WERI-Rb-1 (cell line): ENCODE results near the gene TES.

Experiments
- DNase-seq: peaks from one replicate; pipeline ENCODE4 v3.0.0-alpha.2; 2020
- H3K27ac ChIP-seq: fragments of 250-450 bp; sonication (Bioruptor Pico); 2 replicates; pipeline ENCODE4 v1.5.1; 2020; ENCODE audit warnings: mild to moderate bottlenecking, moderate library complexity
- H3K27me3 ChIP-seq: fragments of 250-450 bp; sonication (Bioruptor Pico); 2 replicates; pipeline ENCODE4 v1.5.1; 2021; ENCODE audit warnings: mild to moderate bottlenecking, low read depth, moderate library complexity; ENCODE audit not compliant: insufficient read depth, severe bottlenecking
- H3K36me3 ChIP-seq: fragments of 250-450 bp; sonication (Bioruptor Pico); 2 replicates; pipeline ENCODE4 v1.5.1; 2020; ENCODE audit warnings: mild to moderate bottlenecking, moderate library complexity
- H3K4me3 ChIP-seq: 2 replicates; pipeline ENCODE4 v1.5.1; 2011; ENCODE audit warnings: low read depth, mild to moderate bottlenecking, control low read depth, low read length
- H3K9me3 ChIP-seq: fragments of 250-450 bp; sonication (Bioruptor Pico); 2 replicates; pipeline ENCODE4 v1.5.1; 2021; ENCODE audit warnings: mild to moderate bottlenecking, moderate library complexity; ENCODE audit not compliant: severe bottlenecking
- TF ChIP-seq, protein P1 (sequence below): IDR thresholded peaks from 2 replicates; pipeline ENCODE4 v1.5.1; 2011; ENCODE audit warnings: low read depth, mild to moderate bottlenecking, control low read depth, inconsistent platforms, low read length

The TES gene

GRCh38 chr7:116195451-116195850, 14.9 kb upstream of the TES start:
- TF ChIP-seq, protein P1, sequence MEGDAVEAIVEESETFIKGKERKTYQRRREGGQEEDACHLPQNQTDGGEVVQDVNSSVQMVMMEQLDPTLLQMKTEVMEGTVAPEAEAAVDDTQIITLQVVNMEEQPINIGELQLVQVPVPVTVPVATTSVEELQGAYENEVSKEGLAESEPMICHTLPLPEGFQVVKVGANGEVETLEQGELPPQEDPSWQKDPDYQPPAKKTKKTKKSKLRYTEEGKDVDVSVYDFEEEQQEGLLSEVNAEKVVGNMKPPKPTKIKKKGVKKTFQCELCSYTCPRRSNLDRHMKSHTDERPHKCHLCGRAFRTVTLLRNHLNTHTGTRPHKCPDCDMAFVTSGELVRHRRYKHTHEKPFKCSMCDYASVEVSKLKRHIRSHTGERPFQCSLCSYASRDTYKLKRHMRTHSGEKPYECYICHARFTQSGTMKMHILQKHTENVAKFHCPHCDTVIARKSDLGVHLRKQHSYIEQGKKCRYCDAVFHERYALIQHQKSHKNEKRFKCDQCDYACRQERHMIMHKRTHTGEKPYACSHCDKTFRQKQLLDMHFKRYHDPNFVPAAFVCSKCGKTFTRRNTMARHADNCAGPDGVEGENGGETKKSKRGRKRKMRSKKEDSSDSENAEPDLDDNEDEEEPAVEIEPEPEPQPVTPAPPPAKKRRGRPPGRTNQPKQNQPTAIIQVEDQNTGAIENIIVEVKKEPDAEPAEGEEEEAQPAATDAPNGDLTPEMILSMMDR = no peak
- no peaks in the 10 kb centered on the region for H3K36me3 ChIP-seq
- H3K4me3 ChIP-seq = no peak overlapping the region
- H3K9me3 ChIP-seq = no peaks in the 10 kb centered on the region
- no peak for DNase-seq
- no peaks in the 10 kb centered on the region for H3K27me3 ChIP-seq
- no peak overlapping the region for H3K27ac ChIP-seq

GRCh38 chr7:116196947-116197346, 13.4 kb upstream of the TES start:
- Histone ChIP-seq H3K4me3 (no peak overlapping the region), H3K27ac (no peak overlapping the region), H3K27me3 (no peaks in the 10 kb centered on the region), H3K9me3 (no peaks in the 10 kb centered on the region), H3K36me3 (no peaks in the 10 kb centered on the region)
- TF ChIP-seq, protein P1 = no peak
- DNase-seq = no peak

DNA sequence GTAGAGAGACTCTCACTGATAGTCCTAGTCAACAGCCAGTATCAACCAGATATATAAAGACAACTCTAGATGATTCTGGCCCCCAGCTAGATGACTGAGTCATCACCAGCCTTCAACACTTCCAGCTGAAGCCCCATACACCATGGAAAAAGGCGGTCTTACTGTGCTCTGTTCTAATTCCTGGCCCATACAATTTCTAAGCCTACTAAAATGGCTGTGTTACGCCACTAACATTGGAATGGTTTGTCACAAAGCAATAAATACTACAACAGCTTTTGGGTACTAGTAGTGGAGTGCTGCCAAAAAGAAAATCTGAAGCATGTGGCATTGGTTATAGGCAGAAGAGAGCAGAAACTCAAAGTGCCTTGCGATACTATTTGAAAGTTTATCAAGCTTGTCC, 13.0 kb upstream of the TES start:
- no peaks in the 10 kb centered on the region for H3K27me3 ChIP-seq
- H3K36me3 ChIP-seq = no peaks in the 10 kb centered on the region
- no peak overlapping the region for H3K4me3 ChIP-seq
- no peak for DNase-seq
- TF ChIP-seq, protein P1 = no peak
- H3K9me3 ChIP-seq = no peaks in the 10 kb centered on the region
- H3K27ac ChIP-seq = no peak overlapping the region

GRCh38 chr7:116198748-116199410, 11.5 kb upstream of the TES start:
- no peaks in the 10 kb centered on the region for H3K9me3 ChIP-seq
- DNase-seq = no peak
- TF ChIP-seq, protein P1 = no peak
- H3K27me3 ChIP-seq = no peaks in the 10 kb centered on the region
- H3K4me3 ChIP-seq = no peak overlapping the region
- H3K27ac ChIP-seq = no peak overlapping the region
- H3K36me3 ChIP-seq = no peaks in the 10 kb centered on the region

GRCh38 chr7:116200963-116201362, 9.4 kb upstream of the TES start:
- Histone ChIP-seq H3K27me3 (no peaks in the 10 kb centered on the region), H3K36me3 (no peaks in the 10 kb centered on the region), H3K9me3 (no peaks in the 10 kb centered on the region), H3K27ac (no peak overlapping the region), H3K4me3 (no peak overlapping the region)
- no peak for DNase-seq
- TF ChIP-seq, protein P1 = no peak

DNA sequence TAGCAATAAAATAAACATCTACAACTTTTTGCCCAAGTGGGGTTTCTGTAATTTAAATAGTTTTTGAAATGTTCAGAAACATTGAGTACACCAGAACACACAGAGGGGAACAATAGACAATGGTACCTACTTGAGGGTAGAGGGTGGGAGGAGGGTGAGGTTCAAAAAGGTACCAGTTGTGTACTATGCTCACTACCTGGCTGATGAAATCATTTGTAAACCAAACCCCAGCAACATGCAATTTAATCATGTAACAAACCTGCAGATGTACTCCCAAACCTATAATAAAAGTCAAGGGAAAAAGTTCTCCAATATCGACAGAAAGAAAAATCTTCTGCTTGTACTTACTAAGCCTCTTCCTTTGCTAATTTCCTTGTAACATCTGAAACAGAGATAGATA, 4.2 kb upstream of the TES start:
- no peak for DNase-seq
- TF ChIP-seq, protein P1 = no peak
- Histone ChIP-seq H3K27ac (no peak overlapping the region), H3K4me3 (no peak overlapping the region), H3K36me3 (peaks cover 4% of the 10 kb centered on the region; the same call in 1 of the 2 replicates), H3K27me3 (no peaks in the 10 kb centered on the region), H3K9me3 (no peaks in the 10 kb centered on the region)
